Stimulated activated naive CD8-positive, alpha-beta T cell treated with anti-CD3 and anti-CD28 coated beads, Interleukin-15, amount 100 ng/mL, for 72 hours (primary cell): ENCODE data around the gene PPME1.
A peak's percentile ranks its signal among the peaks of the same experiment; 100 is the strongest.

Experiments used
- ATAC-seq: fragments of 150-1000 bp; cut with Tn5 transposase; 2 replicates; pipeline ENCODE4 v1.10.0; 2021; ENCODE audit warnings: mild to moderate bottlenecking, moderate library complexity
- DNase-seq, 2 donors: peaks; one replicate each; pipeline ENCODE4 v3.0.0; 2021 to 2022
- H3K27ac Mint-ChIP-seq, 2 donors: one replicate each; pipeline ENCODE4 v1.8.0; 2022; ENCODE audit warnings: mild to moderate bottlenecking in 2 of 2, mixed read lengths in 2 of 2, moderate library complexity in 2 of 2
- H3K27me3 Mint-ChIP-seq: one replicate; pipeline ENCODE4 v1.8.0; 2022; ENCODE audit warnings: mixed read lengths
- H3K4me1 Mint-ChIP-seq: one replicate; pipeline ENCODE4 v1.8.0; 2022; ENCODE audit warnings: mild to moderate bottlenecking, mixed read lengths
- H3K4me3 Mint-ChIP-seq, 2 donors: one replicate each; pipeline ENCODE4 v1.8.0; 2022; ENCODE audit warnings: mild to moderate bottlenecking in 2 of 2, mixed read lengths in 2 of 2, moderate library complexity in 1 of 2
- H3K9me3 Mint-ChIP-seq, 2 donors: one replicate each; pipeline ENCODE4 v1.8.0; 2022; ENCODE audit warnings: mixed read lengths in 2 of 2

Gene PPME1

GRCh38 chr11:74142624-74143023 is 28.5 kb upstream of the PPME1 start:
- H3K4me3 Mint-ChIP-seq, result no peak overlapping the region
- no peak overlapping the region for H3K27ac Mint-ChIP-seq
- no peak for DNase-seq
- H3K4me1 Mint-ChIP-seq, result no peaks in the 10 kb centered on the region
- no peaks in the 10 kb centered on the region for H3K9me3 Mint-ChIP-seq
- no peak for ATAC-seq
- H3K27me3 Mint-ChIP-seq, result no peaks in the 10 kb centered on the region

DNA sequence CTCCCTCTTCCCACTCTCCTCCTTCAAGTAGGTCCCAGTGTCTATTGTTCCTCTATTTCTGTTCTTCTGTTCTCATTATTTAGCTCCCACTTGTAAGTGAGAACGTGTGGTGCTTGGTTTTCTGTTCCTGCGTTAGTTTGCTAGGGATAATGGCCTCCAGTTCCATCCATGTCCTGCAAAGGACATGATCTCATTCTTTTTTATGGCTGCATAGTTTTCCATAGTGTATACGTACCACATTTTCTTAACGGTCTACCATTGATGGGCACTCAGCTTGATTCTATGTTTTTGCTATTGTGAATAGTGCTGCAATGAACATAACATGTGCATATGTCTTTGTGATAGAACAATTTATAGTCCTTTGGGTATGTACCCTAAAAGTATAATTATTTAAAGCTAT is 26.5 kb upstream of the PPME1 start:
- DNase-seq, result no peak
- ATAC-seq, result no peak
- H3K4me1 Mint-ChIP-seq, result no peaks in the 10 kb centered on the region
- H3K4me3 Mint-ChIP-seq, result no peak overlapping the region
- H3K9me3 Mint-ChIP-seq, result no peaks in the 10 kb centered on the region
- H3K27ac Mint-ChIP-seq, result no peak overlapping the region
- no peaks in the 10 kb centered on the region for H3K27me3 Mint-ChIP-seq

GRCh38 chr11:74147199-74147929 is 23.7 kb upstream of the PPME1 start:
- no peak overlapping the region for H3K27ac Mint-ChIP-seq
- no peaks in the 10 kb centered on the region for H3K9me3 Mint-ChIP-seq
- no peaks in the 10 kb centered on the region for H3K27me3 Mint-ChIP-seq
- no peak for ATAC-seq
- DNase-seq, result no peak
- H3K4me3 Mint-ChIP-seq, result no peak overlapping the region
- H3K4me1 Mint-ChIP-seq, result no peaks in the 10 kb centered on the region

DNA sequence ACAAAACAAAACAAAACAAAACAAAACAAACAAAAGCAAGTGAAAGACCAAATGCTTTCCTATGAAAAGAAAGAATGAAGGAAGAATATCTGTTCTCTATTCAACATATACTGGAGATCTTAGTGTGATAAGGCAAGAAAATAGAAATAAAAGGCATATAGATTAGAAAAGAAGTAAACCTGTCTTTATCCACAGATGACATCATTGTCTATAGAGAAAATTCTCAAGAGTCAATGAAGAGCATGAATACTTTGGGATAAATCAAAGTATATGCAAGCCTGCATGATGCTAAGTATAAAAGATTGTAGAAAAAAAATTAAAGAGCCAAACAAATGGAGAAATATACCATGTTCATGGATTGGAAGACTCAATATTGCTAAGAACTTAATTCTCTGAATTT is 17.9 kb upstream of the PPME1 start:
- Mint-ChIP-seq H3K27ac (no peak overlapping the region), H3K27me3 (no peaks in the 10 kb centered on the region), H3K4me1 (no peaks in the 10 kb centered on the region), H3K4me3 (no peak overlapping the region), H3K9me3 (no peaks in the 10 kb centered on the region)
- DNase-seq (no peak), ATAC-seq (no peak)

- DNase-seq (no peak), ATAC-seq (no peak)
- Mint-ChIP-seq H3K4me3 (no peak overlapping the region), H3K27ac (no peak overlapping the region), H3K27me3 (no peaks in the 10 kb centered on the region), H3K4me1 (no peaks in the 10 kb centered on the region), H3K9me3 (no peaks in the 10 kb centered on the region)
These were observed 16.3 kb upstream of the PPME1 start for GRCh38 chr11:74154620-74155281.

DNA sequence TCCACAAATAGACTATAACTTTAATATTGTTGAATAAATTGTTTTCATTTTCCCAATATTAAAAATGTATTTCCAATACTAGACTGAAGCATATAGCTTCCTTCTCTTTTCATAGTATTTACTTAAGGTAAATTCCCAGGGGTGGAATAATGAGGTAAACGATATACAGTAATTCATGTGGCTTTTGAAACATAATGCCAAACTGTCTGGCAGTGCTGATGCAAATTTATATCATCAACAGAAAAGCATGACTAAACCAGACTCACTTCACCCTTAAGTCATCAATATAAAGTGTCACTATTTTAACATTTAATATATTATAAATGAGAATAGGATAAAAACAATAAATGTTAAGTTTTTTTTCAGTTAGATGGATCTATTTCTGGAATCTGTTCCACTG is 13.9 kb upstream of the PPME1 start:
- DNase-seq, result no peak
- ATAC-seq, result no peak
- Mint-ChIP-seq H3K9me3 (no peaks in the 10 kb centered on the region), H3K4me1 (peaks cover 6% of the 10 kb centered on the region), H3K27me3 (no peaks in the 10 kb centered on the region), H3K4me3 (no peak overlapping the region), H3K27ac (no peak overlapping the region)

DNA sequence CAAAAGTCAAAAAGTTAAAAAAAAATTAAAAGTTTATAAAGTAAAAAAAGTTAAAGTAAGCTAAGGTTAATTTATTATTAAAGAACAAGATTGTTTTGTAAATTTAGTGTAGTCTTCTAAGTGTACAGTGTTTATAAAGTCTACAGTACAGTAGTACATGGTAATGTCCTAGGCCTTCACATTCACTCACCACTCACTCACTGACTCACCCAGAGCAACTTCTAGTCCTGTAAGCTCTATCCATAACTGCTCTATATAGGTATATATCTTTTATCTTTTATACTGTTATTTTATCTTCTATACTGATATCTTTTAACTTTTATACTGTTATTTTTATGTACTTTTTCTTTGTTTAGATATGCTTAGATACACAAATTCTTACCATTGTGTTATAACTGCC is 11.4 kb upstream of the PPME1 start:
- Mint-ChIP-seq H3K27ac (no peak overlapping the region), H3K4me3 (no peak overlapping the region), H3K9me3 (no peaks in the 10 kb centered on the region), H3K4me1 (peaks cover 12% of the 10 kb centered on the region), H3K27me3 (no peaks in the 10 kb centered on the region)
- DNase-seq, result no peak
- ATAC-seq, result no peak

GRCh38 chr11:74162681-74163467 is 8.2 kb upstream of the PPME1 start:
- H3K27ac Mint-ChIP-seq, result no peak overlapping the region
- no peak for DNase-seq
- ATAC-seq, result peak; percentile 31
- peaks cover 12% of the 10 kb centered on the region for H3K4me1 Mint-ChIP-seq
- no peaks in the 10 kb centered on the region for H3K9me3 Mint-ChIP-seq
- no peaks in the 10 kb centered on the region for H3K27me3 Mint-ChIP-seq
- H3K4me3 Mint-ChIP-seq, result no peak overlapping the region

DNA sequence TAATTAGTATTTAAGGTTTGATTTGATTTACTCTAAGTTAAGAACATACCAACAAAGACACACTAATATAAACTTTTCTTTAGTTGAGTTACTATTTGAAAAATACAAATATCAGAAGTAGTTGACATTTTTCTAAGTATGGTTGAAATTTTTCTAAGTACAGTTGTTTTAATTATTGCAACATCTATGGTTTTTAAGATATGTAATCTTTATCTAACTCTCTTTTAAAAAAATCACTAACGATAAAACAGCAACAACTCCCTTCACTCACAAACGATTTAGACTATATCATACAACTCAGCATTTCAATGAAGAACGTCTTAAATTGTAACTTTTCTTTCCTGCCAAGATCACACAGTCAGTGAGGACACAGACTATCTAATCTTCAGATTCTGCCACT is 2.3 kb upstream of the PPME1 start:
- ATAC-seq, result no peak
- Mint-ChIP-seq H3K27me3 (no peaks in the 10 kb centered on the region), H3K4me1 (no peaks in the 10 kb centered on the region), H3K9me3 (no peaks in the 10 kb centered on the region), H3K4me3 (peak overlapping the region in 1 of 2 donors; percentile 27), H3K27ac (no peak overlapping the region)
- DNase-seq, result no peak

GRCh38 chr11:74169738-74170458 is 1.2 kb upstream of the PPME1 start:
- no peaks in the 10 kb centered on the region for H3K4me1 Mint-ChIP-seq

GRCh38 chr11:74171630-74171968 is 510 bp downstream of the PPME1 start:
- ATAC-seq (no peak), DNase-seq (no peak)

More at GRCh38 chr11:74169738-74170458, 1.2 kb upstream of the PPME1 start:
- no peak for DNase-seq
- Mint-ChIP-seq H3K27ac (no peak overlapping the region), H3K4me3 (no peak overlapping the region), H3K27me3 (no peaks in the 10 kb centered on the region), H3K9me3 (no peaks in the 10 kb centered on the region)
- ATAC-seq, result no peak

GRCh38 chr11:74171997-74172396 is 908 bp downstream of the PPME1 start:
- DNase-seq (no peak), ATAC-seq (no peak)
- H3K27me3 Mint-ChIP-seq, result no peaks in the 10 kb centered on the region
- no peak overlapping the region for H3K4me3 Mint-ChIP-seq
- H3K27ac Mint-ChIP-seq, result no peak overlapping the region
- no peaks in the 10 kb centered on the region for H3K4me1 Mint-ChIP-seq
- no peaks in the 10 kb centered on the region for H3K9me3 Mint-ChIP-seq

More at GRCh38 chr11:74171630-74171968, 510 bp downstream of the PPME1 start:
- H3K4me1 Mint-ChIP-seq, result no peaks in the 10 kb centered on the region
- H3K27ac Mint-ChIP-seq, result no peak overlapping the region
- no peak overlapping the region for H3K4me3 Mint-ChIP-seq
- H3K9me3 Mint-ChIP-seq, result no peaks in the 10 kb centered on the region
- no peaks in the 10 kb centered on the region for H3K27me3 Mint-ChIP-seq

- DNase-seq, result no peak
- no peak for ATAC-seq
- no peaks in the 10 kb centered on the region for H3K27me3 Mint-ChIP-seq
- peaks cover 10% of the 10 kb centered on the region for H3K4me1 Mint-ChIP-seq
- no peak overlapping the region for H3K27ac Mint-ChIP-seq
- H3K9me3 Mint-ChIP-seq, result no peaks in the 10 kb centered on the region
- H3K4me3 Mint-ChIP-seq, result no peak overlapping the region
These were observed 4.8 kb downstream of the PPME1 start for GRCh38 chr11:74175920-74176319.

DNA sequence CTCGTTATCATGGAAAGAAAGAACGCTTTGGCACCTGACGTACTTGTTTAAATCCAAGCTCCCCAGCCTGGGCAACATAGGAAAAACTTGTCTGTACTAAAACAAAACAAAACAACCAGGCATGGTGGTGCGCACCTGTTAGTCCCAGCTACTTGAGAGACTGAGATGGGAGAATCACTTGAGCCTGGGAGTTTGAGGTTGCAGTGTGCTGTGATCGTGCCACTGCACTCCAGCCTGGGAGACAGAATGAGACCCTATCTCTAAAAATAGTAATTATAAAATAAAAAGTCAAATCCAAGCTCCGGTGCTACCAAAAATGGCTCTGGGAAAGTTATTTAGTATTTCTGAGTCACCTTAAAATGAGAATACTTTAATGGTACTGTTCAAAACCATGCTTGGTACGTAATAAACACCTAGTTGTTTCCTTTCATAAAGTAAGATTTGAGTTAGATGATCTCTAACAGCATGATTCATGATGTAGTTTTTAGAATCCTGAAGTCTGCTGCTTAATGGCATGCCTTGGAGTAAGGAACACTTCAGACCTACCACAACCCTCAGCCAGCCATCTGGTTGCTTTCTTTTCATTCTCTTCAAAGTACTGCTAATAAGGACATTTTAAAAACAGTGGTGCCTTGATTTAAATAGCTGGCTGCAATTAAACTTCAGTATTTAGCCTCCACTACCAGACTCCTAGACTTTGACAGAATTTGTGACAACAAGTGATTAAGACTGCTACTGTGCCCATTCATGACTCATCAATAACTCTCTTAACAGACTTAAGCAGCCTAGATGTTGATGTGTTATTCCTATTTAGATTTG is 8.4 kb downstream of the PPME1 start:
- peaks cover 10% of the 10 kb centered on the region for H3K4me1 Mint-ChIP-seq
- H3K4me3 Mint-ChIP-seq, result no peak overlapping the region
- no peak overlapping the region for H3K27ac Mint-ChIP-seq
- DNase-seq (no peak), ATAC-seq (no peak)
- H3K27me3 Mint-ChIP-seq, result no peaks in the 10 kb centered on the region
- H3K9me3 Mint-ChIP-seq, result no peaks in the 10 kb centered on the region

DNA sequence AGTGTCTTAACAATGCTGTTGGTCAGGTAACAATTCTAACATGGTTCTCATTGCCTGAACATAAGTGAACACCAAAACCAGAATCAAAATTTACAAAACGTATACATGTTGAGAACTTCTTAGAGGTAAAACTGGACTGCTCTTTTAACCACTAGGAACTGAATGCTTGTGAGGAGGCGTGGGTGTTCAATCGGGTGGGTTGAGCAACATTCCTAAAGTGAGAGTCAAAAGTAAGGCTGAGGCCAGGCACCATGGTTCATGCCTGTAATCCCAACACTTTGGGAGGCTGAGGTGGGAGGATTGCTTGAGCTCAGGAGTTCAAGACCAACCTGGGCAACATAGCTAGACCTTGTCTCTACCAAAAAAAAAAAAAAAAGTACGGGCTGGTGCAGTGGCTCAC is 11.5 kb downstream of the PPME1 start:
- no peaks in the 10 kb centered on the region for H3K9me3 Mint-ChIP-seq
- no peak for DNase-seq
- no peak overlapping the region for H3K27ac Mint-ChIP-seq
- peaks cover 17% of the 10 kb centered on the region for H3K4me1 Mint-ChIP-seq
- H3K27me3 Mint-ChIP-seq, result no peaks in the 10 kb centered on the region
- no peak for ATAC-seq
- H3K4me3 Mint-ChIP-seq, result no peak overlapping the region
